Measurements from ENCODE around the gene TYSND1.
A peak's percentile ranks its signal among the peaks of the same experiment; 100 is the strongest.
"Not testable (repeated sequence)": the region's sequence is repeated elsewhere in the genome, so short reads cannot be mapped to it uniquely, and the experiment has no call there.

Gene TYSND1

DNA sequence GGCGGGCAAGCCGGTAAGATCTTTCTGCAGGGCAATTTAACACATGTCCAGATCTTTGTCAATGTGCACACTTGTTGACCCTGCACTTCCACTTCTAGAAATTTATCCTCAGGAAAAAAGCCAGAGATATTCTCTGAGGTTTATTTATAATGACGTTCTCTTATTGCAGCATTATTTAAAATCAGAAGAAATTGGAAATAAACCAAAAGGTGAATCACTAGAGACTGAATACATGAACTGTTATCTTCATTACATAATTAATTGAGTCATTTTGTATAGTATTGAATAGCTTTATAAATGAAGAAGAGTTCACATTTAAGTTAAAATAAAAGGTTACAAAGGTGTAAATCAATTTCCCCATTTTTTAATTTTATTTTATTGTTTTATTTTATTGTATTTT is 40.1 kb upstream of the TYSND1 start:
- no peak overlapping the region for H3K9ac ChIP-seq
- H4K20me1 ChIP-seq, result no peaks in the 10 kb centered on the region
- no peak overlapping the region for H3K27ac ChIP-seq
- H3K4me1 ChIP-seq, result peaks cover 12% of the 10 kb centered on the region
- H3K27me3 ChIP-seq, result no peaks in the 10 kb centered on the region
- H3K4me2 ChIP-seq, result no peak overlapping the region
- H3K36me3 ChIP-seq, result no peaks in the 10 kb centered on the region
- no peak overlapping the region for H3K4me3 ChIP-seq
- no peaks in the 10 kb centered on the region for H3K9me3 ChIP-seq
- no peak for TF ChIP-seq Cebpa-rat (IDR thresholded peaks at IDR 0.05)

- TF ChIP-seq Cebpa-rat (IDR thresholded peaks at IDR 0.05), result no peak
- H3K9ac ChIP-seq, result no peak overlapping the region
- H3K27me3 ChIP-seq, result no peaks in the 10 kb centered on the region
- H3K36me3 ChIP-seq, result no peaks in the 10 kb centered on the region
- peaks cover 7% of the 10 kb centered on the region for H3K4me1 ChIP-seq
- H3K4me3 ChIP-seq, result no peak overlapping the region
- H4K20me1 ChIP-seq, result no peaks in the 10 kb centered on the region
- no peaks in the 10 kb centered on the region for H3K9me3 ChIP-seq
- H3K4me2 ChIP-seq, result no peak overlapping the region
- no peak overlapping the region for H3K27ac ChIP-seq
Observed at GRCh38 chr10:70186090-70186489, 39.6 kb upstream of the TYSND1 start.

DNA sequence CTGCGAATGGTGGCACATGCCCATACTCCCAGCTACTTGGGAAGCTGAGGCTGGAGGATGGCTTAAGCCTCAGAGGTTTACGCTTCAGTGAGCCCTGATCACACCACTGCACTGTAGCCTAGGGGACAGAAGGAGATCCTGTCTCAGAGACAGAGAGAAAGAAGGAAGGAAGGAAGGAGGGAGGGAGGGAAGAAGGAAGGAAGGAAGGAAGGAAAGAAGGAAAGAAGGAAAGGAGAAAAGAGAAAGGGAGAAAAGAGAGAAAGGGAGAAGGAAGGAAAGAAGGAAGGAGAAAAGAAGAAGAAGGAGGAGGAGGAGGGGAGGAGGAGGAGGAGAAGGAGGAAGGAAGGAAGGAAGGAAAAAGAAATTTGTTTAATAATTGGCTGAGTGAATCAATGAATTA is 36.8 kb upstream of the TYSND1 start:
- Histone ChIP-seq H3K9ac (no peak overlapping the region), H3K4me1 (peaks cover 5% of the 10 kb centered on the region; the same call in 1 of the 2 replicates), H3K4me2 (peak overlapping the region; percentile 28), H3K27ac (no peak overlapping the region), H4K20me1 (no peaks in the 10 kb centered on the region), H3K9me3 (peaks cover 14% of the 10 kb centered on the region), H3K4me3 (no peak overlapping the region), H3K27me3 (no peaks in the 10 kb centered on the region), H3K36me3 (no peaks in the 10 kb centered on the region)
- no peak for TF ChIP-seq Cebpa-rat (IDR thresholded peaks at IDR 0.05)

DNA sequence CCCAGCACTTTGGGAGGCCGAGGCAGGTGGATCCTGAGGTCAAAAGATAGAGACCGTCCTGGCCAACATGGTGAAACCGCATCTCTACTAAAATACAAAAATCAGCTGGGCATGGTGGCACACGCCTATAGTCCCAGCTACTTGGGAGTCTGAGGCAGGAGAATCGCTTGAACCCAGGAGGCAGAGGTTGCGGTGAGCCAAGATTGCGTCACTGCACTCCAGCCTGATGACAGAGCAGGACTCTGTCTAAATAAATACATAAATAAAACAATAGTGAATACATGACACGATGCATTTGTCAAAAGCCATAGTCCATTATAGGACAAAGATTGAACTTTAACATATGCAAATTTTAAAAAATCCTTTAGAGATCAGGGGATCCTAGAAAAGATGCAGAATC is 32.7 kb upstream of the TYSND1 start:
- H3K9ac ChIP-seq, H3K4me2 ChIP-seq, H3K27ac ChIP-seq, H3K36me3 ChIP-seq, H3K27me3 ChIP-seq, H3K4me3 ChIP-seq, H3K4me1 ChIP-seq, H4K20me1 ChIP-seq: not testable (repeated sequence)
- peaks cover 14% of the 10 kb centered on the region for H3K9me3 ChIP-seq

DNA sequence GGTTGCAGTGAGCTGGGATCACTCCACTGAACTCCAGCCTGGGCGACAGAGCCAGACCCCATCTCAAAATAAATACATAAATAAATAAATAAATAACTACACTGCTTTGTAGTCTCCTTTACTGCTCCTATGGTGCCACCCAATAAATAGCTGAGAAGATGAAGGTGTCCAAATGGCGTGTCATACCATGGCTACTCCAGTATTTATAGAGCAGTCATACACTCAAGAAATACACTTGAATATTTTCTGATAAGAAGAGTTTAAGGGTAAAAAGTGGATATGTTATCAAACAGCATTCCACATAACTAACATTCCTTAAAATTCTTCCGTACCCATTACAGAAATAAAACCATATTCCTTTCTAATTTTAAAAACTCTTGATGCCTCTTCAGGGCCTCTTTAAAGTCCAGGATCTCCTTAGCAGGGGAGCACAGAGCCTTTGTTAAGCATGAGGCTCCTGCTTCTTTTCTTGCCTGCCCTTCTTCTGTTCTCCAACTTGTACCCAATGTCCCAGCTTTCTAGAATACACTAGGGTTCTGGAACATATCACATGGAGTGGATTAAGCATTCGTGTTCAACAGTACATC is 31.7 kb upstream of the TYSND1 start:
- Histone ChIP-seq H3K4me1 (peaks cover 12% of the 10 kb centered on the region), H3K36me3 (no peaks in the 10 kb centered on the region), H3K27me3 (no peaks in the 10 kb centered on the region), H3K27ac (no peak overlapping the region), H4K20me1 (no peaks in the 10 kb centered on the region), H3K9me3 (peaks cover 14% of the 10 kb centered on the region), H3K4me2 (no peak overlapping the region), H3K4me3 (no peak overlapping the region), H3K9ac (no peak overlapping the region)
- no peak for TF ChIP-seq Cebpa-rat (IDR thresholded peaks at IDR 0.05)

DNA sequence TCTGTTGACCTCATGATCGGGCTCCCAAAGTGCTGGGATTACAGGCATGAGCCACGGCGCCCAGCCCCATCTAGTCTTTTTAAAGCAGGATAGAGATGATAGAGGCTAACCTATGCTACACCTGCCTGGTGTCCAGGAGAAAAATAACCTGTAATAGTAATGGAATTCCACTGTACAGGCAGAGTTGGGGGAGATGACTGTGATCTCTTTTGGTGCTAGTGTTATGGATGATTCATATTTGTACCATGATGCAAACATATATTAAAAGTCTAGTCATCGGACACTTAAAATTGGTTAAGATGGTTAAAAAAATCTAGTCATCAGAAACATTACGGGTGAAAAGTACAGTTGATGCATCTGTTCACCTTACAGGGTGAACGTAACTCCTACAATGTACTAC is 29.9 kb upstream of the TYSND1 start:
- Histone ChIP-seq H3K4me2 (no peak overlapping the region), H3K9me3 (peaks cover 14% of the 10 kb centered on the region), H3K27me3 (no peaks in the 10 kb centered on the region), H3K4me1 (peaks cover 9% of the 10 kb centered on the region), H3K4me3 (no peak overlapping the region), H3K9ac (no peak overlapping the region), H4K20me1 (no peaks in the 10 kb centered on the region), H3K27ac (no peak overlapping the region), H3K36me3 (no peaks in the 10 kb centered on the region)
- no peak for TF ChIP-seq Cebpa-rat (IDR thresholded peaks at IDR 0.05)

DNA sequence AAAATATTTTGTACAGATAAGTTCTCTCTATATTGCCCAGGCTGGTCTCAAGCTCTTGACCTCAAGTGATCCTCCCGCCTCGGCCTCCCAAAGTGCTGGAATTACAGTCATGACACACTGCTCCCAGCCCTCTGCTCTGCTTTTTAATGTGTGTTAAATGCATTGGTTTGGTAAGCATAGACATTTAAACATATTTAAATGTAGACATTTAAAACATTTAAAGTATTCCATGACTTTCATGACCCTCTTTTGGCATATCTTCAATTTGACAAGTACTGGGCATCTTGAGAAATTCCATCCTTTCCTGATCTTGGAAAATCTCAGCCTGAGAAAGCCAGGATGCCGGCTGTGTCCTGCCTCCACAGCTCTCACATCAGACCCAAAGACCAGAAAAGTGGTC is 29.0 kb upstream of the TYSND1 start:
- no peak overlapping the region for H3K4me2 ChIP-seq
- H3K9ac ChIP-seq, result no peak overlapping the region
- peaks cover 14% of the 10 kb centered on the region for H3K4me1 ChIP-seq
- H3K9me3 ChIP-seq, result peaks cover 14% of the 10 kb centered on the region
- no peaks in the 10 kb centered on the region for H3K27me3 ChIP-seq
- H3K36me3 ChIP-seq, result no peaks in the 10 kb centered on the region
- TF ChIP-seq Cebpa-rat (IDR thresholded peaks at IDR 0.05), result no peak
- H4K20me1 ChIP-seq, result no peaks in the 10 kb centered on the region
- no peak overlapping the region for H3K4me3 ChIP-seq
- H3K27ac ChIP-seq, result no peak overlapping the region

GRCh38 chr10:70174058-70174741 is 27.7 kb upstream of the TYSND1 start:
- Histone ChIP-seq H3K9me3 (peaks cover under 1% of the 10 kb centered on the region; the same call in 1 of the 2 replicates), H4K20me1 (peaks cover 9% of the 10 kb centered on the region), H3K4me1 (peaks cover 19% of the 10 kb centered on the region), H3K36me3 (no peaks in the 10 kb centered on the region), H3K4me2 (peak overlapping the region; percentile 21), H3K9ac (no peak overlapping the region), H3K27me3 (no peaks in the 10 kb centered on the region), H3K27ac (no peak overlapping the region), H3K4me3 (no peak overlapping the region)
- no peak for TF ChIP-seq Cebpa-rat (IDR thresholded peaks at IDR 0.05)

- no peaks in the 10 kb centered on the region for H3K9me3 ChIP-seq
- H3K4me1 ChIP-seq, result peaks cover 63% of the 10 kb centered on the region
- peak overlapping the region; percentile 97 for H3K4me2 ChIP-seq
- no peaks in the 10 kb centered on the region for H3K27me3 ChIP-seq
- H4K20me1 ChIP-seq, result peaks cover 53% of the 10 kb centered on the region
- TF ChIP-seq Cebpa-rat (IDR thresholded peaks at IDR 0.05), result no peak
- H3K27ac ChIP-seq, result peak overlapping the region; percentile 92
- H3K36me3 ChIP-seq, result peaks cover 29% of the 10 kb centered on the region
- H3K9ac ChIP-seq, result peak overlapping the region; percentile 97
- peak overlapping the region; percentile 97 for H3K4me3 ChIP-seq
Observed at GRCh38 chr10:70169649-70170364, 23.3 kb upstream of the TYSND1 start.

DNA sequence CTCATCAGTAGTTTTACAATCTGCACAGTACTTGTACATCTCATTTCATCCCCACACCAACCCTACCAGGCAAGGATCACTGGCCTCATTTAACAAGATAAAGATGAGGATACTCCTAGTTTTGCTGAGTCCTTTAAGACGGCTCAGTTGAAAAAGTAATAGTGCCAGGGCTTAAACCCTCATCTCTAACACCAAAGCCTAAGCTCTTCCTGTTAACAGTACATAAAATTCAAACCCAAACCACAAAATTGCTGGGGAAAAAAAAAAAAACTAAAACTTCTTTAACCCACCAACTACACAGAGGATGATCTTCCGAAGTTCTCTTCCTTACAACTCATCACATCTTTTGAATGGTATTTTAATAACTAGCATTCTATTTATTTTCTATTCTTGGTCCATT is 22.5 kb upstream of the TYSND1 start:
- H3K9me3 ChIP-seq, result no peaks in the 10 kb centered on the region
- H3K36me3 ChIP-seq, result peaks cover 29% of the 10 kb centered on the region
- no peak overlapping the region for H3K27ac ChIP-seq
- H3K27me3 ChIP-seq, result no peaks in the 10 kb centered on the region
- H3K4me1 ChIP-seq, result peaks cover 66% of the 10 kb centered on the region
- peak overlapping the region; percentile 97 for H3K9ac ChIP-seq
- H4K20me1 ChIP-seq, result peaks cover 61% of the 10 kb centered on the region
- peak overlapping the region; percentile 97 for H3K4me2 ChIP-seq
- TF ChIP-seq Cebpa-rat (IDR thresholded peaks at IDR 0.05), result no peak
- peak overlapping the region; percentile 97 for H3K4me3 ChIP-seq
